Suppressor macrophage treated with lipopolysaccharide for 4 hours (primary cell): ENCODE results near the gene USP24.

Source experiments
- DNase-seq: peaks from one replicate; pipeline ENCODE4 v3.0.0-alpha.2; 2020

USP24 gene, protein sequence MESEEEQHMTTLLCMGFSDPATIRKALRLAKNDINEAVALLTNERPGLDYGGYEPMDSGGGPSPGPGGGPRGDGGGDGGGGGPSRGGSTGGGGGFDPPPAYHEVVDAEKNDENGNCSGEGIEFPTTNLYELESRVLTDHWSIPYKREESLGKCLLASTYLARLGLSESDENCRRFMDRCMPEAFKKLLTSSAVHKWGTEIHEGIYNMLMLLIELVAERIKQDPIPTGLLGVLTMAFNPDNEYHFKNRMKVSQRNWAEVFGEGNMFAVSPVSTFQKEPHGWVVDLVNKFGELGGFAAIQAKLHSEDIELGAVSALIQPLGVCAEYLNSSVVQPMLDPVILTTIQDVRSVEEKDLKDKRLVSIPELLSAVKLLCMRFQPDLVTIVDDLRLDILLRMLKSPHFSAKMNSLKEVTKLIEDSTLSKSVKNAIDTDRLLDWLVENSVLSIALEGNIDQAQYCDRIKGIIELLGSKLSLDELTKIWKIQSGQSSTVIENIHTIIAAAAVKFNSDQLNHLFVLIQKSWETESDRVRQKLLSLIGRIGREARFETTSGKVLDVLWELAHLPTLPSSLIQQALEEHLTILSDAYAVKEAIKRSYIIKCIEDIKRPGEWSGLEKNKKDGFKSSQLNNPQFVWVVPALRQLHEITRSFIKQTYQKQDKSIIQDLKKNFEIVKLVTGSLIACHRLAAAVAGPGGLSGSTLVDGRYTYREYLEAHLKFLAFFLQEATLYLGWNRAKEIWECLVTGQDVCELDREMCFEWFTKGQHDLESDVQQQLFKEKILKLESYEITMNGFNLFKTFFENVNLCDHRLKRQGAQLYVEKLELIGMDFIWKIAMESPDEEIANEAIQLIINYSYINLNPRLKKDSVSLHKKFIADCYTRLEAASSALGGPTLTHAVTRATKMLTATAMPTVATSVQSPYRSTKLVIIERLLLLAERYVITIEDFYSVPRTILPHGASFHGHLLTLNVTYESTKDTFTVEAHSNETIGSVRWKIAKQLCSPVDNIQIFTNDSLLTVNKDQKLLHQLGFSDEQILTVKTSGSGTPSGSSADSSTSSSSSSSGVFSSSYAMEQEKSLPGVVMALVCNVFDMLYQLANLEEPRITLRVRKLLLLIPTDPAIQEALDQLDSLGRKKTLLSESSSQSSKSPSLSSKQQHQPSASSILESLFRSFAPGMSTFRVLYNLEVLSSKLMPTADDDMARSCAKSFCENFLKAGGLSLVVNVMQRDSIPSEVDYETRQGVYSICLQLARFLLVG (N-terminal part only)

GRCh38 chr1:55215194-55216021 is at the start of gene USP24:
Gene USP24 (minus strand): TSS chr1:55215364. CDS start chr1:55215113, 251 bp downstream.
- peak; percentile 84 for DNase-seq

- DNase-seq = no peak
Measured at GRCh38 chr1:55262822-55263221, 47.7 kb upstream of the USP24 start.

- DNase-seq = peak; percentile 27
Measured at GRCh38 chr1:55259911-55260609, 44.9 kb upstream of the USP24 start.

GRCh38 chr1:55257958-55258357 is 42.8 kb upstream of the USP24 start:
- DNase-seq = no peak

DNA sequence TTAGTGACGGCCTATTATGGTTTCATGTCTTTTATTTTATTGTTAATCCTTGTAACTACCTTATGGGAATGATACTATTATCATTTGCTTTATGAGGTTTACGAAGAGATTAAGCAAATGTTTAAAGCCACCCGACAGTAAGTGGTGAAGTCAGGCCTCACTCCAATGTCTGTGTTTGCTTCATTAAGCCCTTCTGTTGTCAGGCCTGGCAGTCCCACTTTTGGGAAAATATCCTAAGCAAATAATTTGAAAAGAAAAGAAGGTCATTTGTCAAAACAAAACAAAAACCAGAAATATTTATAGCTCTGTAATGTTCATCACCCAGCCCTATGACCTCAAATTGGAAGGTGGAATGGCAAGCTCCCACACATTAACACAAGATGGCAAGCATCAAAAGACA is 40.7 kb upstream of the USP24 start:
- no peak for DNase-seq

DNA sequence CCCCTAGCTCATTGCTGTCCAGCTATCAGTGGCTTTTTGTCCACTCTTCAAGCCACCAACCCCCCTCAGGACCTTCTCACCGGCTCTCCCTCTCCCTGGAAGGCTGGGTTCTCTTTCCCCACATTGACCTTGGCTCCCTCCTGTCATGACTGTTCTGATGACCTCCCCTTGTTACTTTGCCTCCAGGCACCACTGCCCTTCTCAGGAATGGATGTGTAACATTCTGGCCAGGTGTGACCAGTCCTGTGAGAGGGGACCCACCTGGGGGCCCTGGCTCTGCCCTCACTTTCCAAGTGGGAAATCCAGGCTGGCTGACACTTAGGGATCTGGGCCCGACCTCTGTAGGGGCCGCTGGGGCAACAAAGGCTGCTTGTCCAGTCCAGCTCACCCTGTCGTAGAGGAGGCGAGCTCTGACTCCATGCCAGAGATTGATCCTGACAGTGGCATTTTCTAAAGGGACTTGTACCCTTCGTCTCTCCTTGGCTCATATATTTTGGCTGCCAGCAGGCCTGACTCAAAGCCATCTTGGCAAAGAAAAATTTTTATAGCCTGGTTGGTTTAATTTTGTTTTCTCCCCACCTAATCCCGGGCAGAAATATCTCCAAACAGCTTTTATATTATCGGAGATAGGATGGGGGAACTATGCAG is 37.9 kb upstream of the USP24 start:
- DNase-seq = no peak

- no peak for DNase-seq
Measured at GRCh38 chr1:55250399-55251075, 35.4 kb upstream of the USP24 start.

DNA sequence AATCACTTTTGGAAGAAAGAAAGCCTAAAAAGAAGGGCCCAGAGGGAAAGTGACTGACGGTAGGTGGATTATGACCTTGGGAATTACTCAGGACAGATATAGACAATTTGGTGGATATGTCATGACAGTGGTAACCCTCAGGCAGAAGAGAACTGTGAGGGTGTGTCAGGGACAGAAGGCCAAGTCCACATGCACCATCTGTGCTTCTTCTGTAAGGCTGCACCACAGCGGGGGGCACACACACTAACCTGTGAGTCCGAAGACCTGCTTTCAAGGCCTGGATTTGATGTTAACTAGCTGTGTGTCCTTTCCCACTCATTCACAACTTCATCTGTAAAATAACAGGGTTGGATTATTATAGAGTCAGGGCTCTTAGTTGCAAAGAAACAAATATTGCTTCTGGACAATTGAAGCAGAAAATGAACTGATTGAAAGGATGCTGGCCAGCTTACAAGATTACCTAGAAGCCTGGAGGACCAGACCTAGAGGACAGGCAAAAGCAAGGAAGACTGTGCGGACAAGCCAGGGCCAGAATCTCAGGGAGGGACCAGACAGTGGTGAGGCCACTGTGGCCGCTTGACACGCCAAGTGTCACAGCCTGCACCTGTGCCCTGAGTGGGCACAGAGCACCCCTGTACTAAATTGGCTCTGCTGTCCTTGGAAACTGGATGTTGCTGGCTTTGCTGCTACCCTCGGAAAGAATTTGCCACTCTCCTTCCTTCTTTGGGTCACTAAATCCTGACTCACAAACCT is 34.7 kb upstream of the USP24 start:
- DNase-seq = no peak

DNA sequence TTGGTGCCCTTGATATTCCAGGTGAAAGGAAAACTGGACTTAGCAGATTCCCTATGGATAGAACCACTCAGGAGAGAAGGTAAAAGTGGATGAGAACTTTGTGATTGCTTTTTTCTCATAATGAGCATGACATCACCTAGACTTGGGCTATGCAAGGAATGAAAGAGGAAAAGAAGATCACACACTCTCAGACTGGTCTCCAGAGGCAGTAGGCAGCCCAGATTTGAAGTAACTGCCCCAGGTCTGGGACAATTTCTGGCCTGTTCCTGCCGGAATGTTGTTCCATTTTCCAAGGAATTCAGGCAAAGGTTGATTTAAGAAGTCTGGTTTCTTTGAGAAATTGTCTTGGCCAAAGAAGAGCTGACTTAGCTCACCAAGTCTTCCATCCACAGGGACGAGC is 31.7 kb upstream of the USP24 start:
- DNase-seq = no peak

- DNase-seq = no peak
Measured at GRCh38 chr1:55246331-55246730, 31.2 kb upstream of the USP24 start.

DNA sequence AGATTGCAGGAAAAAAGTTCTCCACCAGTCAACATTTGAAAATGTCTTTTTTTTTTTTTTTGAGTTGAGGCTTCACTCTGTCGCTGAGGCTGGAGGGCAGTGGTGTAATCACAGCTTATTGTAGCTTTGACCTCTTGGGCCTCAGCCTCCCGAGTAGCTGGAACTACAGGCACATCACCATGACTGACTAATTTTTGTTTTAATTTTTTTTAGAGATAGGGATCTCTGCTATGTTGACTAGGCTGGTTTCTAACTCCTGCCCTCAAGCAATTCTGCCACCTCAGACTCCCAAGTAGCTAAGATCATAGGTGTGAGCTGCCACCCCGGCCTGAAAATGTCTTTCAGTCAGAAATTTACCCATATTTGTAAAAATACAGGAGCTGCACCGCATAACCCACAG is 30.6 kb upstream of the USP24 start:
- no peak for DNase-seq

DNA sequence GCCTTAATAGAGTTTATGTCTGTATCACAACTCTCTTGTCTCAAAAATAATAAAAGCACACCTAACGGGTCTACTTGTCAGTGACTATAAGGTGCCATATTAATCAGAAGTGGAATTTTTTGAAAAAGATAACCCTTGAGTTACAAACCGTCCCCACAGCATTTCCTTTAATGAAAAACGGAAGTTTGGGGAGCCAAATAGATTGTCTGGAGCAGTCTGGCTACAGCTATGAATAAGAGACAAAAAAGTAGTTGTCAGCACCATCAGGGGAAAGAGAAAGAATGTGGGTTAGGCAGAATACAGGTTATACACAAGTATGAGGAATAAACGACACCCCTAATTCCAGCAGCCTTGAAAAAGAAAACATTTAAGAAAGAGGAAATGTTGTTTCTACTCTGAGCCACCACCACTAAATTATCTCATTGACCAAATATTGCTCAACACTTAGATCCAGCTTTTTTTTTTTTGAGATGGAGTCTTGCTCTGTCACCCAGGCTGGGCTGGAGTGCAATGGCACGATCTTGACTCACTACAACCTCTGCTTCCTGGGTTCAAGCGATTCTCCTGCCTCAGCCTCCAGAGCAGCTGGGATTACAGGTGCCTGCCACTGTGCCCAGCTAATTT is 29.4 kb upstream of the USP24 start:
- DNase-seq = peak; percentile 81

- no peak for DNase-seq
Measured at GRCh38 chr1:55243655-55244054, 28.5 kb upstream of the USP24 start.

DNA sequence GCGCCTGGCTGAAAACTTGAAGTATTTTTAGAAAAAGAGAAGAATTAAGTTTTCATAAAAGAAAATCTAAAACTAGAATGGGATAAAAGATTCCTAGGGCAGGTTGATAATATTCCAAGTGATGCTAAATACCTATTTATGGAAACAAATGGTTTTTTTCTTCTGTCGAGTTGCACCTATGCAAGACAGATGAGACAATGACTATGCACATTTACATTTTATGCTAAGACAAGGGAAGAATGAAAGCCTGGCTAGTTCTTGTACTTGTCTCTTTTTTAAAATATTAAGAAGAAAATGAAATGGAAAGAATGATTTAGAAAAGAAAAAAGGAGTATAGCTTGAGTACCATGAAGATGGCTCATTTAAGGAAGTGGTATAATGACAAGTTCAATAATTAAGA is 24.4 kb upstream of the USP24 start:
- no peak for DNase-seq

- peak; percentile 45 for DNase-seq
Measured at GRCh38 chr1:55235722-55236121, 20.6 kb upstream of the USP24 start.

DNA sequence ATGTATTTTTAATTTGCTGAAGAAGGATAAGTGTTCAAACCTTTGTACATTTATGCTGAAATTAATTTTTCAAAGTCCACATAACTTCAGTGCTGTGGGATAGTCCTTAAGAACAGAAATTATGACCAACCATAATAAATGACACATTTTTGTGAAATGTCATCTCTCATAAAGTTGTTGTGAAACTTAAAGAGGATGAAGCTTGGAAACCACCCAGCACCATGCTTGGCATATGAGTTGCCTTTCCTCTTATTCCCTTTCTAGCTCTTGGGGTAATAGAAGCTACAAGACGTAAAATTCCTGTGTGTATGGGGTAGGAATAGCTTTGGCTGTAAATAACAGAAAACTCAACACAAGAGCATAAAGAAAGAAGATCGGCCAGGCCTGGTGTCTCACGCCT is 18.9 kb upstream of the USP24 start:
- DNase-seq = peak; percentile 66

DNA sequence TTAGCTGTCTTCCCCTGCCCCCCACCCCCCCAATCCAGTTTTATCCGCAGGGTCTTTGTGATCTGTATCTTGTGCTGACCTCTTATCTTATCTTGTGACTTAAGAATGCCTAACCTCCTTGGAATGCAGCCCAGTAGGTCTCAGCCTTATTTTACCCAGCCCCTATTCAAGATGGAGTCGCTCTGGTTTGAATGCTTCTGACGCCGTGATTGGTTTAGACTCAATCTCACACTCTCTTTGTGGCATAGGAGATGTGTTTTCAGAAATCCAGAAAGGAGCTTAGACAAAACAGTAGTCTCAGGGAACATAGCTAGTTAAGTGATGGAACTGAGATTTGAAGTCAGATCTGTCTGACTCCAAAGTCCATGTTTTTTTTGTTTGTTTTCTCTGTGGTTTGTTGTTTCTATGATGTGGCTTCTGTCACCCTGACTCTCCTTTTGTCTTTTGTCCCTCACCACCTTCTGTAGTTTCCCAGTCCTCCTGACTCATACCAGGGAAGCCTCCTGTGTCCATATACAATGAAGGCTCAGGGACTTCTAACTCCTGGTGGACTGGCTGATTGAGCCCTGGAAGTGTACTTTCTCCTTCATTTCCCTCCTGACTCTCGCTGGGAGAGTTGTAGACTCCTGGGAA is 18.1 kb upstream of the USP24 start:
- no peak for DNase-seq

- DNase-seq = no peak
Measured at GRCh38 chr1:55232448-55233144, 17.4 kb upstream of the USP24 start.
